HFFc6 (cell line): ENCODE results near the gene RAMP3. TPM values are rescaled to one million over a fixed set of nuclear protein-coding genes. Genes with fewer than 3 reads are reported as not detected.

ENCODE experiments used
- DNase-seq: peaks from one replicate; pipeline ENCODE4 v3.0.0-alpha.2; 2018
- H3K27ac Mint-ChIP-seq: 2 replicates; pipeline ENCODE4 v1.8.0; 2020; ENCODE audit warnings: mild to moderate bottlenecking, mixed read lengths
- H3K27me3 Mint-ChIP-seq: 2 replicates; pipeline ENCODE4 v1.8.0; 2021; ENCODE audit warnings: mild to moderate bottlenecking, moderate library complexity, mixed read lengths; ENCODE audit not compliant: insufficient read depth
- H3K36me3 Mint-ChIP-seq: 2 replicates; pipeline ENCODE4 v1.8.0; 2021; ENCODE audit warnings: low read depth, mixed read lengths
- H3K4me1 Mint-ChIP-seq: 2 replicates; pipeline ENCODE4 v1.8.0; 2020; ENCODE audit warnings: low read depth, mixed read lengths
- H3K4me3 Mint-ChIP-seq: 2 replicates; pipeline ENCODE4 v1.8.0; 2020; ENCODE audit warnings: mild to moderate bottlenecking, moderate library complexity, mixed read lengths
- H3K9me3 Mint-ChIP-seq: 2 replicates; pipeline ENCODE4 v1.8.0; 2020; ENCODE audit warnings: mild to moderate bottlenecking, mixed read lengths
- CTCF ChIP-seq: fragments of 200-600 bp; sonication (generic); IDR thresholded peaks from 2 replicates; pipeline ENCODE4 v1.5.0; 2021; ENCODE audit warnings: antibody characterized with exemption, mild to moderate bottlenecking
- total RNA-seq, 6 experiments: library from RNA; stranded (reverse); fragmentation: NEBNext Ultra II Directional; extraction: Animal tissue kit (Norgen Biotek cat#: 25700); gene quantifications; 2 replicates in 1 of 6; 3 replicates in 5 of 6; pipeline ENCODE4 v1.2.3, GENCODE V29; 2021

Gene RAMP3
- total RNA-seq, 6 experiments from 2014 or later, result not detected

- H3K27ac Mint-ChIP-seq, result no peak overlapping the region
- peaks cover 30% of the 10 kb centered on the region for H3K27me3 Mint-ChIP-seq
- no peaks in the 10 kb centered on the region for H3K4me1 Mint-ChIP-seq
- H3K4me3 Mint-ChIP-seq, result no peak overlapping the region
- no peak for DNase-seq
- no peak for TF ChIP-seq CTCF
- no peaks in the 10 kb centered on the region for H3K9me3 Mint-ChIP-seq
- no peaks in the 10 kb centered on the region for H3K36me3 Mint-ChIP-seq
Measured at GRCh38 chr7:45224832-45225231, 67.2 kb downstream of the RAMP3 start.

DNA sequence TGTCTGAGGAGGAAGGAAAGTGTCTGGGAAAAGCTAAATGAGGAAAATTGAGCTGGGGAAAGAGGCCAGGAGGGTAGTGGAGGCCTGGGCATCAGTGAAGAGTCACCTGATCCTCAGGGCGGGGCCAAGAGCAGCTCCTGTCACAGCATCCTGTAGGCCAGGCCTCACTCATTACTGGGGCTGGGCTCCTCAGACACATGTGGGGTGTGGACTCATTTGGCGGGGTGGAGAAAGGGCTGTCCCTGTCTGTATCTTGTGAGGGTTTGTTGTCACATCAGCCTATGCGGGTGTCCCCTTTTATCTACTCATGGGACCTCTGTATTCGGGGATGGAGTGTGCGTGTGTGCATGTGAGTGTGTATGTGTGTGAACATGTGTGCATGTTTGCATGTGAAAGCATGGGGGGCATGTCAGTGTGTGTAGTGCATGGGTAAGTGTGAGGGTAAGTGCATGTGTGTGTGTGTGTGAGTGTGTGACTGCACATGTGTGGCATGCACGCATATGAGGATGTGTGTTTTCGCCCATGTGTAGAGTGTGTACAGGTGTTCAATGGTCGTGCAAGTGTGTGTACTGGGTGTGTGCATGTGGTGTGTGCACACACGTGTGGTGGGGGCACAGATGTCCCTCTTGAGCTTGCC is 67.8 kb downstream of the RAMP3 start:
- no peaks in the 10 kb centered on the region for H3K36me3 Mint-ChIP-seq
- no peaks in the 10 kb centered on the region for H3K9me3 Mint-ChIP-seq
- no peak for DNase-seq
- H3K4me3 Mint-ChIP-seq, result no peak overlapping the region
- H3K27me3 Mint-ChIP-seq, result peaks cover 25% of the 10 kb centered on the region
- no peak for TF ChIP-seq CTCF
- H3K27ac Mint-ChIP-seq, result no peak overlapping the region
- H3K4me1 Mint-ChIP-seq, result no peaks in the 10 kb centered on the region

DNA sequence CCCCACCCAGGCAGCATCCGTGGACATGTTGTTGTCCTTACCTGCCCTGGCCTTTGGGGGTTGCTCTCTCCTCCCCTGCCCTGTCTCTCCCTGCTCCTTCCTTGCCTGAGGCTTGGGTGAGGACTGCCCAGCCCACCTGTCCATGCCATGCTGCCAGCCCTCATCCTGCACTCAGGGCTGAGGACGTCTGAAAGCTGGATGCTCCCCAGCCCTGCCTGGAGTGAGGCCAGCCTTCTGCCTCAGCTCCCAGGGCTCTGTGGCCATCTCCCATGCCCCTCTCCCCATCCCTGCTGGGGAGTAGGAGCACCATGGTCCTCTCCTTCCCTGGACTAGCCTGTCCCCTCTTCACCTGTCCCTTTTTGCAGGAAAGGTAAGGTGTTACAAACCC is 68.4 kb downstream of the RAMP3 start:
- DNase-seq, result no peak
- no peaks in the 10 kb centered on the region for H3K4me1 Mint-ChIP-seq
- no peak overlapping the region for H3K4me3 Mint-ChIP-seq
- peaks cover 28% of the 10 kb centered on the region for H3K27me3 Mint-ChIP-seq
- no peak for TF ChIP-seq CTCF
- no peaks in the 10 kb centered on the region for H3K36me3 Mint-ChIP-seq
- H3K9me3 Mint-ChIP-seq, result no peaks in the 10 kb centered on the region
- H3K27ac Mint-ChIP-seq, result no peak overlapping the region

- DNase-seq, result no peak
- H3K9me3 Mint-ChIP-seq, result no peaks in the 10 kb centered on the region
Measured at GRCh38 chr7:45229156-45229920, 71.7 kb downstream of the RAMP3 start.

DNA sequence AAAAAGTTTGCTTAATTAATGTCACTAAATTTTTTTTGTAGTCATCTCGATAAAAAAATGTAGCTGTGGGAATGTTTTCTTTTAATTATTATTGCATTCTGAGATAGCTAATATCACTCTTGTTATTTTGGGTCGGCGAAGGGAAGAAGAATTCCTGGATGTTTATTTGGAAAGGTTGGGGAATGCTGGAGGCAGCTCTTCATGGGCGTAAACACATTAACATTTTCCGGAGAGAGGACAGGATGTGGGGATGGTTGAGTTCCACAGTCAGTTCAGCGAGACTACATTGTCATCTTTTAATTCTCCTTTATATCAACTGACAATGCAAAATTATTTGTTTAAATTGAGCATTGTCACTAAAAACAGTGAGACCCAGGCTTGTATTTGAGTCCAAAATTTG is 72.5 kb downstream of the RAMP3 start:
- Mint-ChIP-seq H3K27me3 (peaks cover 28% of the 10 kb centered on the region), H3K36me3 (no peaks in the 10 kb centered on the region), H3K4me1 (no peaks in the 10 kb centered on the region), H3K4me3 (no peak overlapping the region), H3K27ac (no peak overlapping the region), H3K9me3 (no peaks in the 10 kb centered on the region)
- no peak for TF ChIP-seq CTCF
- no peak for DNase-seq

More at GRCh38 chr7:45229156-45229920, 71.7 kb downstream of the RAMP3 start:
- Mint-ChIP-seq H3K27me3 (peaks cover 28% of the 10 kb centered on the region), H3K27ac (no peak overlapping the region), H3K4me1 (no peaks in the 10 kb centered on the region), H3K4me3 (no peak overlapping the region), H3K36me3 (no peaks in the 10 kb centered on the region)
- no peak for TF ChIP-seq CTCF
